ENCODE data around the gene TSLP.

TSLP gene

DNA sequence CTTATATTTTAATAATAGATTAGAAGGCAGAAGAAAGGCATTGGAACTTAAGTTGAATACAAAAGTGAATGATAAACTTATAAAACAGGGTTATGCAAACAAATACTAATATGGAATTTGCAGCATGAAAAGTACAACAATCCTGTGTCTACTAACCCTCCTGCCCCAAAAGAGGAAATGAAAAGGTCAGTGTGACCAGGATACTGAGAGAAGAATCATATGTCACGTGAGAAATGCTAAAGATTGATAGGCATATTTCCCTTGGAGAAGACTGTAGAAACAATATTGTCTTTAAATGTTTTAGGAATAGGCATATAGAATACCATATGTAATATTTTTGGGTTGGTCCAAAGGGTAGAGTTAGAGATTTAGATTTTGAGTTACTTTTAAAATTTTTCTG lies 24.5 kb downstream of the TSLP start:
- DNase-seq (ENCODE audit: low spot score) = no peak

DNA sequence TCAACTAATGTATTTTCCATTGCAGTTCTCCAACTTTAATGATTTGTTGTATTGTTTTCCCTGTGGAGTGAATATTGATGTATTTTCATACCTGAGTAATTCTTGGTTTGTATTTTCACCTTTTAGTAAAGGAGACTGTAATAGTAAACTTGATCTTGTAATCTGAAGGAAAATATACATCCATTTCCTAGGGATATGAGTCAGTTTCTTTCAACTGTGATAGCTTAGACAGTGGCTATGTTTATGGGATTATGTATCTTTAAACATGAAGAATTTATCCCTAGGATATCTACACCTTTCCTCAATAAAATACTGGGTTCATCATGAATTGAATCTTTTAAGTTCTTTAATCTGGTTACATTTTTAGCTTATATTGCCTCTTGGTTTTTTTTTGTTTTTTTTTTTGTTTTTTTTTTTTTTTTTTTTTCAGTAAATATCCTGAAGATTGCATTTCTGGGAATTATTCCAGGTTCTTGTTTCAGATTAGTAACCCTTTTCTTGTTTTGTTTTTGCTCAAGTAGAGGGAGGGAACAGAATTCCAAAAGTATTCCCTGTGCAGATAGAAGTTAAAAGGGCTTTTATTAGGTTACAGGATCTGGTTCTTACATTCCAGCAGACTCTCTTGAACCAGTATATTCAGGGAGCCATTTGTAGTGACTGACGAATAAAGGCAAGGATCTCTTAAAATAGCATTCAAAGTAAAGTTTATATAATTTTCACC lies 27.7 kb downstream of the TSLP start:
- DNase-seq (ENCODE audit: low spot score) = no peak

DNA sequence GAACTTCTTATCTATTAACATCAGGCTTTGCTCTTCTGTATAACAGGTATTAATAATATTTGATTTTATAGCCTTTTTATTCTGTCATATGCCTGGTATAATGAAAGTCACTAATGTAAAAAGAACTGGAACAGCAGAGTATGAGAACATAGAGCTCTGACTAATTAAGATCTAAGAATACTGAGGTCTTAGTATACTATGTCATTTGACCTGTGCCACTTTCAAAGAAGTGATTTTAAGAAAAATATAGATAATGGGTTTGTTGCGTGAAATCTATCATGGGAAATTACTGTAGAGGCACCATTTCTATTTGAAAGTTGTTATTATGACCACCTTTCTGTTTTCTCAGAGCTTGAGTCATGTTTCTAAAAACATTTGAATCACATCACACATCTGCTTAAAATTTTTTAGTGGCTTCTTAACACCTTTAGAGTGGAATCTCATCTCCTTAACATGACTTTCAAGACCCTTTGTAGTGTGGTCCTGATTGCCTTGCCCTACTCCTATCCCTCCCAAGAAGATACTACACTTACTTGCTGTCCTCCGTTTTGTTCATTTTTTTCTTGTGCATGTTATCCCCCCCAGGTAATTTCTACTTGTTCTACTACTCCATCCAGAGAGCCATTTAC lies 34.9 kb downstream of the TSLP start:
- no peak for DNase-seq (ENCODE audit: low spot score)

DNA sequence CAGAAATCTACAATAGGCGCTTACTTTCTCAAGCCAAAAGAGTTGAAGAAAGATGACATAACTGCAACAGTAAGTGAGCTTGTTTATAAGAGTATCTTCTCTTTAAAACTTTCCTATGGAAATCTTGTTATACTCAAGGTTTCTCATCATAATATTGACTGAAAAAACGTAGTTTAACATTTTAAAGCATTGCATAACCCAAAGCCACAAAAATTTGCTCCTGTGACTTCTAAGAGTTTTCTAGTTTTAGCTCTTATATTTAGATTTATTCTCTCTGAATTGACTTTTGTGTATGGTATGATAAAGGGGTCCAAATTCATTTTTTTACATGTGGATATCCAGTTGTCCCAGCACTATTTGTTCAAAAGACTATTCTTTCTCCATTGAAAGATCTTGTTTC lies 35.9 kb downstream of the TSLP start:
- no peak for DNase-seq (ENCODE audit: low spot score)

DNA sequence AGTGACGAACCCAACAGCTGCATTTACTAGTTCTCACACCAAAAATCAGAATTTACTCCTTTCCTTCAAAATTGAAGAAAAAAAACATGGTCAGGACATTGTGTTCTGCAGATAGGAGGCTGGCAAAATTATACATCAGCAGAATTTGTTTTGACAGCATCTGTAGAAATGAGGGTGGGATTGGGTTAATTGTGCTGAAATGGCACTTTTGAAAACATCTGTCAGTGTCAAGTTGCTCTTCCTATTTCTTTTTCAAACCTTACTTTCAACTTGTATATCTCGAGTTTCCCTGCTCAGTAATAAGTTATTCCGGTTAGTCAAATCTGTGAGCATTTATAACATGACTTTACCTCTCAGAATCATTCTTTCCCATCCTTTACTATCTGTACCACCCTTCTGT lies 40.4 kb downstream of the TSLP start:
- DNase-seq (ENCODE audit: low spot score) = no peak

DNA sequence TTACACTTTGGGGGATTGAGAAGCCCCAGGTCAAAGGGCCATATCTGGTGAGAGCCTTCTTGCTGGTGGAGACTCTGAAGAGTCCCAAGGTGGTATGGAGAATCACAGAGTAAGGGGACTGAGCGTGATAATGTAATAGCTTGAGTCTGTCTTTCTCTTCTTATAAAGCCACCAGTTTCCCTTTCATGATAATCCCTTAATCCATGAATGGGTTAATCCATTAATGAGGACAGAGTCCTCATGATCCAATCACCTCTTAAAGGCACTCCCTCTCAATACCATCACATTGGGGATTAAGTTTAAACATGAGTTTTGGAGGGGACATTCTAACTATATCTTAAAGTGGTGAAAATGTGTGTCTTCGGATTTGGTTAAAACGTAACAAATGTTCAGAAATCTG lies 42.2 kb downstream of the TSLP start:
- no peak for DNase-seq (ENCODE audit: low spot score)

DNA sequence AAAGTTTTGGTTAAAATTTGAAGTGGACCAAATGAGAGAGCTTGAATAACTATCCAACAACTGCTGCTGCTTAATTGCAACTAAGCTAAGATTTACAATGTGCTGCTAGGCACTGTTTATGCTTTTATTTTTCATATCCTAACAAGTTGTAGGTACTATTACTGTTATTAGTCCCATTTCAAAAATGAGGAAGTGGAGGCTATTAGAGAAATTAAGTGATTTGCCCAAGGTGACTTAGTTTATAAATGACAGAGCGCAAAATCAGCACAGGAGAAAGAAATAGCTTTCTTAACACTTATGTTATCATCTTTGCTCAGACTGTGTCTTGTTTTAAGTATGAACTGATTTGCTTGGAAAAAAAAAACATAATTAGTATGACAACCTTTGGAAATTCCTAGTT lies 43.7 kb downstream of the TSLP start:
- DNase-seq (ENCODE audit: low spot score) = no peak

DNA sequence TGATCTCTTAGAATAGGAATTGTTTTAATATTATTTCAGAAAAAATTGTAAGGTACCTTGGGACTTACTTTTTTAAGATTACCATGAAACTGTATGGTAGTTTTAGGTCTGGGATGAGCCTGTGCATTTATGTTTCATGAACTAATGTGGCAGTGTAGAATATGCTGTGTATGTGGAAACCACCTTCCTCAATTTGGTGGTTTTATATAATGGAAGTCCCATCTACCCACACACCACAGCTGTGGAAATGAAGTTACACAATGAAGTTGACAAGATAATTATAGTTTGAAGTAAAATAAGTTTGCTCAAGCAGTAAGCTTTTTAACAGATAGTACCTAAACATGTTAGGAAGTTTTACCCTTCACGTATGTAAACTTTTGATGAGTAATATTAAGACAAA lies 45.0 kb downstream of the TSLP start:
- DNase-seq (ENCODE audit: low spot score) = no peak

DNA sequence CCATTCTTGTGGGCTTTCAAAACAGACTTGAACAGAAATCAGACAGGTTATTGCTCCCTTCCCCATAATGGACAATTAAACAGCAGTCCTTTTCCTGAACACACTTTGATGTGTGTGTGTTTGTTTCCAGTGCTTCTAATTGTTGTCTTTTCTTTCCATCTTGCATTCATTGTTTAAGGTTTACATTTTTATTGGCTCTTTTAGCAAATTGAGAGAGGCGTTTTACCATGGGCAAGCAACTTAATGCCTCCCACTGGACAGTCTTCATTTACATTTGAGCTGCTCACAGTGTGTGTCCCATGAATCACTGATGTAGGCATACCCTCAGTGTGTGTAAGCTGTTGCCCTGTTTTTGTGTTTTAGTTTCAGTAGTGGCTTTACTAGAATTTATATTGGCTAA lies 45.6 kb downstream of the TSLP start:
- peak; percentile 24 for DNase-seq (ENCODE audit: low spot score)

DNA sequence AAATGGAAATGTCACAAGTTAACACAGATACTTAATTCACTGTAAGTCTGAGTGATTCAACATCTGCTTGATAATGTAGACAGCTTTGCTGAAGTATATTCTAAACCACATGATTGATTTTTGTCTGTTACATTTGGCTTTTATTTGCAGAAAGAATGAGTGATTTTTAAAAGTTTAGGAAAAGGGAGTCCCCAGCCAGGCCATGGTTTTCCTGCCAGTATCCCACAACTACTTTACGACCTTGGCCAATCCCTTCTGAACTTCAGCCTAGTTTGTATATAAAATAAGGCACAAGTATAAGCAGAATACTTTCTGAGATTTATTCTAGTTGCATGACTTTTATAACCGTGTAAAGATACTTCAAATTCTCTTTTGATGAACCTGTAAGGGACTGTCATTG lies 47.7 kb downstream of the TSLP start:
- DNase-seq (ENCODE audit: low spot score) = no peak

DNA sequence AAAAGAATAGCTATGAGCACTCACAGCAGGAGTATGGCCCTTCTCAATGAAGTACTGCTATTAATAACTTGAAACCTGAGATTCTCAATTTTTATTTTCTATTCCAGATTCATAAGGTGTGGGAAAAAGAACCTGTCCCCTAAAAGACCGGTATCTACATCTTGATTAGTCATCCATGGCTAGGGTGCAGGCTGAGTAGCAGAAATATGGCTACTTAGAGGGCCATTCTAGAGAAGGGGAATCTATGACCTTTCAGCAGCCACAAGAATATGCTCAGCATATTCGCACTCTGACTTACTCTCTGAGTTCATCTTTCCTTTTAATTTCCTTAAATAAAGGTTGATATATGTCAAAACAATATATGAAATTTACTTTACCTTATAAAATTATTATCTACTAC lies 48.3 kb downstream of the TSLP start:
- DNase-seq (ENCODE audit: low spot score) = no peak

DNA sequence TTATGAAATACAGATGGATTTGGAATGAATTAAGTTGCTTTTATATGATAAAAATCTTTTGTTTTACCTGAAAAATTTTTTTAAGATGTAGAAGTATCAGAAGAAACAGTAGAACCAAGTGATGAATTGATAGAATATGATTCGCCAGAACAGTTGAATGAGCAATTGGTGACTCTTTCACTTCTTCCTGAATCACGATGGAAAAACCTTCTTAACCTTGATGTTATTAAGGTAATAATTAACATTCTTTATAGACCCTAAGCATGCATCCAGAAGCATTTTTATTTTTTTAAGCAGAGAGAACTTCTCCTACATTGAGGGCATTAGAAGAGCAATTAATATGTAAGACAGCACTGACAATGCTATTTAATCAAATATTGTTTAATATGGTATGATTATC lies 49.4 kb downstream of the TSLP start:
- DNase-seq (ENCODE audit: low spot score) = no peak

DNA sequence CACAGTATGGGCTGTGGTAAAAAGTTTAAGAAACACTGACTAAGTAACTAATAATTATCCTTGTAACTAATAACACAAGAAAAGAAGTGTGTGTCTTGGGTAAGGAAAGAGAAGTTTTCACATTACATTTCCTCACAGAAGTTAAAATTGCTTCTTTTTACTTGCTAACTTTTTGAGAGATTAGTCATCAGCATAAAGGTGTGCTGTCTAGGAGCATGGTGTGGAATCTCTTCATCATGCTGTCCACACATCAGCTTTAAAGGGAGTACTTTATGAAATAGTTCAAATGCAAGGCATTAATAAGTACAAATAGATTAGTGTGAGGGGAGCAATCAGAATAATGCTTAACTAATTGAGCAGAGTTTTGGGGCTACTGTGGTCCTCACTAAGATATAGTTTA lies 50.4 kb downstream of the TSLP start:
- DNase-seq (ENCODE audit: low spot score) = no peak

DNA sequence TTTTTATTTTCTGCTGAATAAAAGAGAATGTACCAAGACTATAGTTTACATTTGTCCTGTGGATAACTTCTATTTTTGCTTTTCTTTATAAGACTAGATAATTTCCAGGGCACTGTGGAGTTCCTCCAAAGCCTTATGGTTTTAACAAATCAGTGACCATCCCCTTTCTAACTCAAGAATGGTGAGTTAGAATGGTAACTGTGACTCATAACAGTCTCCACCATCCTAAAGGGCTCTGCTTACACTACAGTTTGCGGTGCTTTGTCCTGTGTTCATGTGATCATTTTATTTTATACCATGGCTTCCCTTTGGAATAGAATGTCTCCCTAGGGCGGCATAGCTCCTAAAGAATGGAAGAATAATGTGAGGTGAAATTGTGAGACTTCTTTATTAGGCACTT lies 50.9 kb downstream of the TSLP start:
- DNase-seq (ENCODE audit: low spot score) = no peak

DNA sequence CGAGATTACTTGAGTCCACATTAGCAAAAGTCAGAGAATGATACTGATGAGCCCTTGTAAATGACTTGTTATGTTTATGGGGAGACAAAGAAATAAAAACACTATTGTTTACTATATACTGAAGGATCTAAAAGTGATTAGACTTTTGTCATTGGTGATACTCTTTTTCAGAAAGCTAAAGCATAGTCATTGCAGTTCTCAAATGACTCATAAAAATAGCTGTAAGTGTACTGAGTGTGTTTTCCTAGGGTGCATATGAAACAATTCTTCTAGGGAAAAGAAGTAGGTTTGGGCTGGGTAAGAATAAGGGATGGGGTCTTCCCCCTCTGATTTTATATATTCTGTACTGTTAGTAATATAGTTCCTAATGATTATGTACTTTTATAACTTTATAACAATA lies 53.3 kb downstream of the TSLP start:
- DNase-seq (ENCODE audit: low spot score) = no peak

DNA sequence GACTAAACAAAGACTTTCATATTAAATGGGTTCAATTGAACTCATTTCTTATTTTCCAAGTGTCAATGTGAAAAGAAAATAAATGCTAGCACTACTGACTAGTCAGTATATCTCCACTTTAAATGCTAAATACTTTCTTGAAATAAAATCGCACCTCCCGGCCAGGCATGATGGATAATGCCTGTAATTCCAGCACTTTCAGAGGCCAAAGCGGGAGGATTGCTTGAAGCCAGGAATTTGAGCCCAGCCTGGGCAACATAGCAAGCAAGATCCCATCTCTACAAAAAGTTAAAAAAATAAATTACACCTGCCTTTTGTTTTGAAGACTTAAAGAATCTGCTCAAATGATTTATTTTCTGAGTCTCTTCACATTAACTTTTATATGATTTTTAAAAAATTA lies 55.4 kb downstream of the TSLP start:
- DNase-seq (ENCODE audit: low spot score) = no peak

All from iPS-NIHi11 (cell line).